Ovary (tissue), 9 donors: ENCODE data around the gene PDS5B. TPM values are rescaled to one million over a fixed set of nuclear protein-coding genes. Genes with fewer than 3 reads are reported as not detected.

ENCODE experiments used
- DNase-seq, 5 donors: peaks; one replicate each; pipeline ENCODE4 v3.0.0-alpha.2; 2019 to 2020
- H3K27ac ChIP-seq, 2 donors: fragments of 200-600 bp; one replicate each; pipeline versions ENCODE4 v1.5.1 to v1.8.0; 2019 to 2022
- H3K27me3 ChIP-seq: fragments of 200-600 bp; one replicate; pipeline ENCODE4 v1.8.0; 2022
- H3K36me3 ChIP-seq: fragments of 200-600 bp; sonication (generic); one replicate; pipeline ENCODE4 v1.5.1; 2019
- H3K4me1 ChIP-seq: one replicate; pipeline ENCODE4 v1.8.1; 2013; ENCODE audit warnings: mild to moderate bottlenecking, moderate library complexity; ENCODE audit not compliant: insufficient read depth
- H3K4me3 ChIP-seq: fragments of 200-600 bp; sonication (generic); one replicate; pipeline ENCODE4 v1.5.1; 2017
- H3K9me3 ChIP-seq, 2 donors: fragments of 200-600 bp in 1 of 2; sonication (generic) in 1 of 2; one replicate each; pipeline versions ENCODE4 v1.5.1 to v1.8.1; 2013 to 2019; ENCODE audit warnings: mild to moderate bottlenecking in 1 of 2, moderate library complexity in 1 of 2
- EP300 ChIP-seq: sonication (generic); formaldehyde crosslinking; IDR thresholded peaks from one replicate; pipeline ENCODE4 v1.6.1; 2017; ENCODE audit warnings: antibody characterized with exemption
- POLR2A ChIP-seq: fragments of 450-650 bp; IDR thresholded peaks from one replicate; pipeline ENCODE4 v1.6.1; 2017; ENCODE audit warnings: antibody characterized with exemption, mild to moderate bottlenecking, moderate library complexity
- WGBS, 3 donors: extraction: QIAGEN DNeasy Blood & Tissue Kit in 1 of 3; methylation state at CpG; one replicate each; pipeline versions ENCODE4 v1.1.5 to v1.1.7; 2013 to 2017; 5-methylcytosine and 5-hydroxymethylcytosine counted together
- intact Hi-C, 4 donors: fragments of 100-400 bp; cut with DNase I; formaldehyde crosslinking; loops; one replicate each; pipeline versions ENCODE4 v1.11.0 to v1.15.1; 2022 to 2023
- polyA plus RNA-seq, 2 donors: library from polyadenylated mRNA; stranded (reverse); fragments of 200-250 nt in 1 of 2; fragments of 350-450 nt in 1 of 2; fragmentation: Illumina TruSeq in 1 of 2; extraction: RNeasy Lipid Tissue Mini Kit (QIAGEN cat#74804) in 1 of 2; gene quantifications; one replicate each; pipeline ENCODE4 v1.2.3, GENCODE V29; 2013 to 2014
- total RNA-seq, 7 donors: library from RNA; depleted of rRNA in 2 of 7; stranded (reverse); fragments of >200 nt in 2 of 7; fragmentation: NEBNext Ultra II Directional in 3 of 7; extraction: Animal tissue kit (Norgen Biotek cat#: 25700) in 3 of 7; gene quantifications; one replicate each; pipeline versions ENCODE4 v1.1.0 to v1.2.4, GENCODE V29; 2016 to 2023
- TF ChIP-seq, protein P1 (sequence below), 3 donors: fragments of 450-650 bp in 2 of 3; fragments of 200-600 bp in 1 of 3; IDR thresholded peaks; one replicate each; pipeline versions ENCODE4 v1.5.1 to v1.8.0; 2016 to 2022; ENCODE audit warnings: antibody characterized with exemption in 3 of 3, mild to moderate bottlenecking in 1 of 3
- donor health status: DM: no; HTN: no; CAD: no; lungs with moderate emphysema.
- donor health status: DM: no; HTN: no; CAD: no.
- donor health status: Bipolar disorder and iron deficiency.
- donor health status: DM: yes; HTN: yes; CAD: no.
- donor health status: DM: no; HTN: no; CAD: no.
- donor health status: DM: yes; HTN: yes; CAD: no.

The PDS5B gene
- total and polyA plus RNA-seq, 9 donors = 13.6 to 74.9 (median 55.5) TPM

DNA sequence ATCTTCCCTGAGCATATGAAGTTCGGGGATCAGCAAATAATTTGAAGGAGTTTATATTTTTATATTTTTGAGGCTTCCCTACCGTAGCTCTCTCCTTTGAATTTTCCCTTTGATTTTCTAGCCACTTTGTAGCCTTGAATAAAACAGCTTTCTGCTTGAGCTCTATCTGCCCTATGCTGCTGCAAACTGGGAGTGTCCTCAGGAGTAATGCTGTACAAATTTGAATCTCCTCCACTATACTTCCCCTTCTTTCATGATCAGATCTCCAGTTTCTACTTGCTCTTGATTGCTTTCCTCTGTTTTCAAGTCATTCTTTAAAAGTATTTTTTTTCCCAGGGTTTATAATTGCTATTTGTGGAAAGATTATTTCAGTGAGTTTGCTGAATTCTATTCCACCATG, 14.6 kb downstream of the PDS5B start:
- DNase-seq = no peak
- 12 to 67% (median 25%) methylated on average over 2 of the region's 2 CpGs for WGBS, 3 donors
- intact Hi-C loops = no loop called here
- TF ChIP-seq, protein P1, sequence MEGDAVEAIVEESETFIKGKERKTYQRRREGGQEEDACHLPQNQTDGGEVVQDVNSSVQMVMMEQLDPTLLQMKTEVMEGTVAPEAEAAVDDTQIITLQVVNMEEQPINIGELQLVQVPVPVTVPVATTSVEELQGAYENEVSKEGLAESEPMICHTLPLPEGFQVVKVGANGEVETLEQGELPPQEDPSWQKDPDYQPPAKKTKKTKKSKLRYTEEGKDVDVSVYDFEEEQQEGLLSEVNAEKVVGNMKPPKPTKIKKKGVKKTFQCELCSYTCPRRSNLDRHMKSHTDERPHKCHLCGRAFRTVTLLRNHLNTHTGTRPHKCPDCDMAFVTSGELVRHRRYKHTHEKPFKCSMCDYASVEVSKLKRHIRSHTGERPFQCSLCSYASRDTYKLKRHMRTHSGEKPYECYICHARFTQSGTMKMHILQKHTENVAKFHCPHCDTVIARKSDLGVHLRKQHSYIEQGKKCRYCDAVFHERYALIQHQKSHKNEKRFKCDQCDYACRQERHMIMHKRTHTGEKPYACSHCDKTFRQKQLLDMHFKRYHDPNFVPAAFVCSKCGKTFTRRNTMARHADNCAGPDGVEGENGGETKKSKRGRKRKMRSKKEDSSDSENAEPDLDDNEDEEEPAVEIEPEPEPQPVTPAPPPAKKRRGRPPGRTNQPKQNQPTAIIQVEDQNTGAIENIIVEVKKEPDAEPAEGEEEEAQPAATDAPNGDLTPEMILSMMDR (IDR thresholded peaks at IDR 0.05) = no peak
- TF ChIP-seq POLR2A (no peak), EP300 (no peak)
- Histone ChIP-seq H3K4me3 (no peak overlapping the region), H3K27ac (no peak overlapping the region), H3K9me3 (no peaks in the 10 kb centered on the region), H3K4me1 (peaks cover 1% of the 10 kb centered on the region), H3K36me3 (no peaks in the 10 kb centered on the region), H3K27me3 (no peaks in the 10 kb centered on the region)

DNA sequence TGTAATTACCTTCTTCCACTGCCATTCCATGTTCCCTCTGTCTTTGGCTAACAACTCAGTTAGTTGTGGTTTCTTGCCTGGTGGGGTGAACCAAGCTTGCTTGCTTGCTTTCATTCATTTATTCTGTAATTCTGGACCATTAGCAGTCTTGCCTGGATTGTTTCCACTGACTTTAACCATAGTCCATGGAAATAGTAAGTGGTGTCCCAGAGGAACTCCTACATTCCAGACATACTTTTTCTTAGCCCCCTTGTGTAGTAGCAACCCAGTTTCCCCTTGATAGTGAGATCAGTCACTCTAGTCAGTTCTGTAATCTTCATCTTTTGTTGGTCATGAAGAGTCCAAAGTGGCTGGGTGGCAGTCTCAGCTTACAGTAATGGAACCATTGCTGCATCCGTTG, 23.2 kb downstream of the PDS5B start:
- H3K36me3 ChIP-seq = no peaks in the 10 kb centered on the region
- H3K27ac ChIP-seq = no peak overlapping the region
- TF ChIP-seq, protein P1 (IDR thresholded peaks at IDR 0.05) = no peak
- TF ChIP-seq POLR2A = no peak
- TF ChIP-seq EP300 = no peak
- no peak for DNase-seq
- H3K9me3 ChIP-seq = peaks cover 0 to 6% of the 10 kb centered on the region in 2 donors
- no peaks in the 10 kb centered on the region for H3K4me1 ChIP-seq
- no peak overlapping the region for H3K4me3 ChIP-seq
- 59 to 82% (median 78%) methylated on average over 1 of the region's 1 CpG for WGBS, 3 donors
- H3K27me3 ChIP-seq = no peaks in the 10 kb centered on the region
- intact Hi-C loops = no loop called here

DNA sequence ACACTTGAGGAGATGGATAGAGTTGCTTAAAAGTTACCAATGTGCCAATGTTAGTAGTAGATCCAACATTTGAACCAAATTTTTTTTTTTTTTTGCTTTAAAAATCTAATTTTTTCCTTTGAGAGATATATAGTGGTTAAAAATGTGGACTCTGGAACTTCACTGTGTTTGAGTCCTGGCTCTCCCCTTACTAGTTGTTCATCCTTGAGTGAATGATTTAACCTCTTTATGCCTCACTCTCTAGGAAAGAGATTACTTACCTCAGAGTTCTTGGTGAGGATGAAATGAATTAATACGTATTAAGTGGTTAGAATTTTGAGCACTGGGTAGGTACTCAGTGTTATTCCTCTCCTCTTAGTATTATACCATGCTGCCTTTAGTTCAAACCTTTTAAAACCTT, 24.3 kb downstream of the PDS5B start:
- no peak overlapping the region for H3K27ac ChIP-seq
- DNase-seq = no peak
- 87 to 94% (median 90%) methylated on average over 1 of the region's 1 CpG for WGBS, 3 donors
- no peaks in the 10 kb centered on the region for H3K36me3 ChIP-seq
- intact Hi-C loops = no loop called here
- TF ChIP-seq EP300 (no peak), POLR2A (no peak)
- no peak overlapping the region for H3K4me3 ChIP-seq
- no peaks in the 10 kb centered on the region for H3K27me3 ChIP-seq
- H3K4me1 ChIP-seq = no peaks in the 10 kb centered on the region
- peaks cover 0 to 6% of the 10 kb centered on the region in 2 donors for H3K9me3 ChIP-seq

DNA sequence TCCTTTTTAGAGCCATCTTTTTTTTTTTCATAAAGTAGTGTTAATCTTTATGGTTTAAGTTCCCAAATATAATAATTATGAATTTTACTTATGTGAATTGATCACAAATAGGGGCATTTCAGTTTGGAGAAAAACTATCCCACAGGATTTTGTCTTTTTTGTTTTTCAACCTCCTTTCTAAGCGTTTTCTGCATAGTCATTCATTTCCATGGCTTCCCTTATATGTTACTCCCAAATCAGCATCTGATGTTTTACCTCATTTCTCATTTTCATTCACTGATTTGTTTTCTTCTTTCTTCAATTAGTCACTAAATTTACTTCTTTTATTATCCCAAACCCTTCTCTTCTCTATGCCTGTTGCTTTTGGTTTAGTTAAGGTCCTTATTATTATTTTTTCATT, 24.7 kb downstream of the PDS5B start:
- Histone ChIP-seq H3K4me3 (no peak overlapping the region), H3K36me3 (no peaks in the 10 kb centered on the region), H3K4me1 (no peaks in the 10 kb centered on the region), H3K9me3 (peaks cover 0 to 6% of the 10 kb centered on the region in 2 donors), H3K27me3 (no peaks in the 10 kb centered on the region), H3K27ac (no peak overlapping the region)
- TF ChIP-seq, protein P1 (IDR thresholded peaks at IDR 0.05) = no peak
- no peak for TF ChIP-seq POLR2A
- no peak for TF ChIP-seq EP300
- WGBS, 3 donors = 78 to 87% (median 81%) methylated on average over 1 of the region's 1 CpG
- intact Hi-C loops = no loop called here
- no peak for DNase-seq

DNA sequence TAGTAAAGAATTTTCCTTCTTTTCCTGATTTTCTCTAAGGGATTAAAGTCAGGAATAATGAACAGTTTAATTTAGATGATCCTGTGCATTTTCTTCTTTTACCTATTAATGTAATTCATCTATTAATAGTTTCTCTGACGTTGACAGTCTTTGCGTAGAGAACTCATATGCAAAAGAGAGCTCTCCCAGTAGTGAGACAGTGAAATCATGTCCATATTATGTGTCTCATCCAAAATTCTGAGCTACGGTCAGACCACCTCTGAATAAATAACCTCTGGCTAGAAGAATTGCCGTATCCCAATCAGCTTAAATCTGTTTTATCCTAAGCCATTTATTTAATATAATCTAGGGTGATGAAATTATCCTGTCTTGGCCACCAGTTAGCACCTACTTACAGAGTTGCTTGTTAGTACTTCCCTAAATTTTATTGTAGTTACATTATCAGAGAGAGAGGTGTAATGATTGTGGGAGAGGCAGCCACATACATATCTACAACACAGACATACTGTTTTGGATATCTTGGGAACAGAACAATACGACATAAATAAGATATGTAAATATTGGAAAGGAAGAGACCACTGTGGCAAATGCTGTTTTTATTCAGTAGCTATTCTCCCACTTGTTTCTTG, 30.7 kb downstream of the PDS5B start:
- Histone ChIP-seq H3K27ac (no peak overlapping the region), H3K9me3 (no peaks in the 10 kb centered on the region), H3K36me3 (no peaks in the 10 kb centered on the region), H3K4me1 (no peaks in the 10 kb centered on the region), H3K4me3 (no peak overlapping the region), H3K27me3 (no peaks in the 10 kb centered on the region)
- DNase-seq = no peak
- intact Hi-C loops = no loop called here
- TF ChIP-seq, protein P1 (IDR thresholded peaks at IDR 0.05) = no peak
- TF ChIP-seq POLR2A = no peak
- no peak for TF ChIP-seq EP300
- WGBS, 3 donors = 53 to 60% (median 56%) methylated on average over 5 of the region's 5 CpGs
